ENCODE measurements around the gene ADAMTS3. TPM values are rescaled to one million over a fixed set of nuclear protein-coding genes. Genes with fewer than 3 reads are reported as not detected.

The ADAMTS3 gene
- total RNA-seq, 3 donors from 2014 or later: 0.11 to 0.18 (median 0.15) TPM

DNA sequence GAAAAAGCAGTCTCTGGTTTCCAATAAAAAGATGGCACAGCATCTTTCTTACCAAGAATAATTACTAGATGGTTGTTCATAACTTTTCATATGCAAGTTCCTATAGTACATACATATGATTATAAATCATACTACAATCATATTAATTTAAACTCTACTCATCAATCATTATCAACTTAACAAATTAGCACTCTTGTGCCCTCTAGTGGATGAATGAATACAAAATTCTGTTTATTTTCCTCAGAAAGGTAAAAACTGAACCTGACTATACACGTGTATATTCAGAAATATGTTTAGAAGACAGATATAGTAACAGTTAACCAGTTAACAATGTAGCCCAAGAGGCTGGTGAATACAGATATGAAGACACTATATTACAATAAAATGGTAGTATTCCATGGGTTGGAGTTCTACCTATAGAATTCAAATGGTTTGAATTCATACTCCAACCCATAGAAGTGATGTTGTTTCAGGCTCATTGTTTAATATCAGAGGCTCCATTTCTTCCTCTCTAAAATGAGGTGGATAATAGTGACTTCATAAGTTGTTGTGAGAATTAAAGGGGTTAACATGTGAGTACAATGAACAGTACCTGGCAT is 100.0 kb downstream of the ADAMTS3 start:
- H3K36me3 Mint-ChIP-seq (ENCODE audit: insufficient read depth): no peaks in the 10 kb centered on the region
- H3K4me3 Mint-ChIP-seq: no peak overlapping the region
- peaks cover 4% of the 10 kb centered on the region for H3K9me3 Mint-ChIP-seq
- no peaks in the 10 kb centered on the region for H3K4me1 Mint-ChIP-seq (ENCODE audit: low read depth)
- DNase-seq (no peak), ATAC-seq (no peak)
- peaks cover 4% of the 10 kb centered on the region for H3K27me3 Mint-ChIP-seq (ENCODE audit: low read depth)

DNA sequence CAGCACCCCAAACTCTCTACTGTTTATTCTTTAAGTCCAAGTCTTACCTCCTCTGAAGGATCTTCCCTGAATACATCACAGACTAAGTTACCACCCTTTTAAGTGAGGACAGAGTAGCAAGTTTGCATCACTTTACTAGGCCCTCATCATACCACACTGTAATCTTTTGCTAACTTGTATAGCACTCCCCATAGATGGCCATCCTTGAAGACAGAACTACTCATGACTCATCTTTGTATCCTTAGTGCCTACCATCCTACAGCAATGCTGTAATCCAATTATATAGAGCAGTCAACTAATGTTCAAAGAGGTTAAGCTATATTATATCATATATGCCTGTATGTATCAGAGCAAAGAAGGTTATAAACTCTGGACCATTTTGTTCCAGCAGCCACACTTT is 101.4 kb downstream of the ADAMTS3 start:
- no peaks in the 10 kb centered on the region for H3K36me3 Mint-ChIP-seq (ENCODE audit: insufficient read depth)
- H3K4me3 Mint-ChIP-seq: no peak overlapping the region
- ATAC-seq (no peak), DNase-seq (no peak)
- H3K27me3 Mint-ChIP-seq (ENCODE audit: low read depth): peaks cover 2% of the 10 kb centered on the region
- no peaks in the 10 kb centered on the region for H3K4me1 Mint-ChIP-seq (ENCODE audit: low read depth)
- peaks cover 4% of the 10 kb centered on the region for H3K9me3 Mint-ChIP-seq

- DNase-seq (no peak), ATAC-seq (no peak)
- Mint-ChIP-seq H3K27me3 (ENCODE audit: low read depth) (peaks cover 2% of the 10 kb centered on the region), H3K4me1 (ENCODE audit: low read depth) (no peaks in the 10 kb centered on the region), H3K36me3 (ENCODE audit: insufficient read depth) (no peaks in the 10 kb centered on the region), H3K9me3 (peaks cover 4% of the 10 kb centered on the region), H3K4me3 (no peak overlapping the region)
These were observed 105.3 kb downstream of the ADAMTS3 start for GRCh38 chr4:72463724-72464123.

DNA sequence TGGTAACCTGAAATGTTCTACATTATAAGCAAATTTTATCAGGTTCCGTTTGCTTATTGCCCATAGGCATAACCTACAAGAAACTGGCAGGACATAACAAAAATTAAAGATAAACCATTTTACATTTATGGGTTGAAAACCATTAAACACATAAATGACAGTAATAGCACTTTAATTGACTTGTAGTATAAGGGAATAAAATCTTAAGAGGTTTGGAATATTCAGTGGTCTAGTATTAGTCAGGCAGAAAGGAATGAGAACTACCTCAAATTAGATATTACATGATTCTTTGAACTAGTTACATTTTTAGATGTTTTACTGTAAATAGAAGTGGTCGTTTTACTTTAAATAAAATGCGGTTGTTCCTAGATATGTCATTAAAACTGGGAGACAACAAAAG is 111.9 kb downstream of the ADAMTS3 start:
- Mint-ChIP-seq H3K9me3 (no peaks in the 10 kb centered on the region), H3K4me1 (ENCODE audit: low read depth) (no peaks in the 10 kb centered on the region), H3K36me3 (ENCODE audit: insufficient read depth) (no peaks in the 10 kb centered on the region), H3K4me3 (no peak overlapping the region), H3K27me3 (ENCODE audit: low read depth) (no peaks in the 10 kb centered on the region)
- DNase-seq (no peak), ATAC-seq (no peak)

DNA sequence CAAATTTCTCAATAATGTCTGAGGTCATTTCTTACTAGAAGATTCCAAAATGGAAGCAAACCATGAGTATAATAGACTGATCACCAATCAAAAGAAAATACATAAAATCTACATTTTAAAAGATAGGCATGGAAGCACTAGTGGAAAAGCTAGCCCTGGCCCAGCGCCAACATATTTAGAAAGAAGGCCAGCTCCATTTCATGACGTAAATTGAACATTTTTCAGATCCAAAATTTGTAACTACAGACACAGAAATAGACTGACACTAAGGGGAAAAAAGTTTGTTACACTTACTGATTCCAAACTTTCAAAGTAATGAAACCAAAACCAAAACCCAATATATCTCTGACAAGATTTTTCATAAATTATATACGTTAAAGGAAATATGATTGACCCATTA is 117.7 kb downstream of the ADAMTS3 start:
- Mint-ChIP-seq H3K27me3 (ENCODE audit: low read depth) (no peaks in the 10 kb centered on the region), H3K4me3 (no peak overlapping the region), H3K4me1 (ENCODE audit: low read depth) (no peaks in the 10 kb centered on the region), H3K9me3 (no peaks in the 10 kb centered on the region), H3K36me3 (ENCODE audit: insufficient read depth) (no peaks in the 10 kb centered on the region)
- DNase-seq (no peak), ATAC-seq (no peak)

- no peaks in the 10 kb centered on the region for H3K4me1 Mint-ChIP-seq (ENCODE audit: low read depth)
- H3K27me3 Mint-ChIP-seq (ENCODE audit: low read depth): no peaks in the 10 kb centered on the region
- H3K36me3 Mint-ChIP-seq (ENCODE audit: insufficient read depth): no peaks in the 10 kb centered on the region
- no peak overlapping the region for H3K4me3 Mint-ChIP-seq
- H3K9me3 Mint-ChIP-seq: no peaks in the 10 kb centered on the region
- ATAC-seq: no peak
- DNase-seq: no peak
These were observed 119.3 kb downstream of the ADAMTS3 start for GRCh38 chr4:72449705-72450104.

GRCh38 chr4:72448231-72448630 is 120.8 kb downstream of the ADAMTS3 start:
- no peaks in the 10 kb centered on the region for H3K27me3 Mint-ChIP-seq (ENCODE audit: low read depth)
- H3K9me3 Mint-ChIP-seq: no peaks in the 10 kb centered on the region
- H3K4me1 Mint-ChIP-seq (ENCODE audit: low read depth): no peaks in the 10 kb centered on the region
- H3K36me3 Mint-ChIP-seq (ENCODE audit: insufficient read depth): no peaks in the 10 kb centered on the region
- no peak for ATAC-seq
- no peak overlapping the region for H3K4me3 Mint-ChIP-seq
- no peak for DNase-seq

DNA sequence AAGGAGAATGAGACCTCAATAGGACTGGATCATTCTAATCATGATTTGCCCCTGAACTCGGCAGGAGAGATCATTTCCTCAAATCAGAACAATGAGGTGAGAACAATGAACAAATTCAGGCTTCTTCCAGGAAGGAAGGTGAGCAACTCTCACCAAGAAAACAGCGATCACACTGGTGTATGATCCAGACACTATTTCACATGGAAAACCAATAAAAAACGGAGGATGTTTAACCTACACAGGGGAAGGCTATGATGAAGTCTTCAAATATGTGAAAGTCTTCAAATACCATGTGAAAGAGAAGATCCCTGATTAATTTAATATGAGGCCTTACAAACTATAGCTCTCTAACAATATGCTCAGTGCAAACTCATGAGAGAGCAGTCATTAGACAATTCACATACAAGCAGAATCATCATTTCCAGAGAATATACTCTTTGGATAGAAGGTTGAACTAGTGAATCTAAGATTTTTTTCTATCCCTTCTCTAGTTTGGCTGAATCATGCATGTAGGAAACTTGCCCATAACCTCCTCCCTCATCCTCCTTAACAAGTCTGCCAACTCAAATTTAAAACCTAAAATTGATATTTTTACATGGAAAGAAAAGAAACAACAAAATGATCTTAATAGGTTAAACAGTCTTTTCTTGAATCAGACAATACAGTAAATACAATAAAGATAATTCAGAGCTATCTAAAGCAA is 122.5 kb downstream of the ADAMTS3 start:
- no peak for ATAC-seq
- H3K4me1 Mint-ChIP-seq (ENCODE audit: low read depth): no peaks in the 10 kb centered on the region
- no peaks in the 10 kb centered on the region for H3K9me3 Mint-ChIP-seq
- no peaks in the 10 kb centered on the region for H3K36me3 Mint-ChIP-seq (ENCODE audit: insufficient read depth)
- no peak for DNase-seq
- no peaks in the 10 kb centered on the region for H3K27me3 Mint-ChIP-seq (ENCODE audit: low read depth)
- H3K4me3 Mint-ChIP-seq: no peak overlapping the region

DNA sequence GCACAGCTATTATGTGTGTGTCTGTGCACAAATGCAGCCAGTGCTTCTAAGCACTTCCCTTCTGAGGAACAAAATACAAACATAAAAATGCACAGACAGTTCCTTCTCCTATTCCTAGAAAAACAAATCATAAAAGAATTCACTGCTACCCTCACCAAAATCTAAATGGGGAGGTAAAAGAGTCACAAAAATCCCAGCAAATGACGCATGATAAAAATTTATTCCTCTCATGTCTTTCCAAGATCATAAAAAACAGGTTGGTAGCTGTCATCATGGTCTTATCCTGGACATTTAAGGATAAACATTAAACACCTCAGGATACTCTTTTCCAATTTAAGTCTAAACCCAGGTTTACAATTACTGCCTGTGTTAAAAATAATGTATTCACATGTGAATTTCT is 124.9 kb downstream of the ADAMTS3 start:
- no peaks in the 10 kb centered on the region for H3K36me3 Mint-ChIP-seq (ENCODE audit: insufficient read depth)
- H3K4me3 Mint-ChIP-seq: no peak overlapping the region
- DNase-seq (no peak), ATAC-seq (no peak)
- no peaks in the 10 kb centered on the region for H3K4me1 Mint-ChIP-seq (ENCODE audit: low read depth)
- H3K9me3 Mint-ChIP-seq: no peaks in the 10 kb centered on the region
- H3K27me3 Mint-ChIP-seq (ENCODE audit: low read depth): no peaks in the 10 kb centered on the region

DNA sequence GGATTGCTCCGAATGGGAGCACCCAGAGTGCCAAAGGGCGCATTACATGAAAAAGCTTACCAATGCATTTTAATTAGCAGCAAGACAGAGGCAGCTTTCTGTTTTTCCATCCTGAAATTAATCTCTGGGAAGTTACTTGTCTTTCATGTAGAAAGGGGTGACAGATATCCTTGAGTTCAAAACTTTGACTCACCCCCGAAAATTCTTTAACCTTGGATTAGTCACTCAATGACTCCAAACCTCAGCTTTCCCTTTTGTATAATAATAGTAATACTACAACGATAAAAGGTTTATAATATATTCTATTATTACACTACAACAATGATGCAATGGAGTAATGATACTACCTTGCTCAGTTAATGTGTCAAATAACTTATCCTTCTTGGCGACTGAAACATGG is 126.3 kb downstream of the ADAMTS3 start:
- no peaks in the 10 kb centered on the region for H3K9me3 Mint-ChIP-seq
- H3K4me1 Mint-ChIP-seq (ENCODE audit: low read depth): no peaks in the 10 kb centered on the region
- H3K36me3 Mint-ChIP-seq (ENCODE audit: insufficient read depth): no peaks in the 10 kb centered on the region
- H3K27me3 Mint-ChIP-seq (ENCODE audit: low read depth): no peaks in the 10 kb centered on the region
- no peak overlapping the region for H3K4me3 Mint-ChIP-seq
- ATAC-seq: no peak
- no peak for DNase-seq

DNA sequence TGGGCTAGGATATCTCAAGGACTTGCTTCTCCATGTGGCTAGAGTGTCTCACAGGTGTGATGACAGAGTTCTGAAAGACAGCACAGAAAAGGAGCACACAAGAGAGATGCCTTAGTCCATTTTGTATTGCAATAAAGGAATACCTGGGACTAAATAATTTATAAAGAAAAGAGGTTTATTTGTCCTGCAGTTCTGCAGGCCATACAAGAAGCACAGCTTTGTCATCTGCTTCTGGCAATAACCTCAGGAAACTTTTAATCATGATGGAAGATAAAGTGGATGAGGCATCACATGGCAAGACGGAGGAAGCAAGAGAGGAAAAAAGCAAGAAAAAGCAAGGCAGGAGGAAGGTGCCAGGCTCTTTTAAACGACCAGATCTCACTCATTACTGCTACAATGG is 126.9 kb downstream of the ADAMTS3 start:
- no peak for ATAC-seq
- Mint-ChIP-seq H3K9me3 (no peaks in the 10 kb centered on the region), H3K4me1 (ENCODE audit: low read depth) (no peaks in the 10 kb centered on the region), H3K4me3 (no peak overlapping the region), H3K27me3 (ENCODE audit: low read depth) (no peaks in the 10 kb centered on the region), H3K36me3 (ENCODE audit: insufficient read depth) (no peaks in the 10 kb centered on the region)
- no peak for DNase-seq

DNA sequence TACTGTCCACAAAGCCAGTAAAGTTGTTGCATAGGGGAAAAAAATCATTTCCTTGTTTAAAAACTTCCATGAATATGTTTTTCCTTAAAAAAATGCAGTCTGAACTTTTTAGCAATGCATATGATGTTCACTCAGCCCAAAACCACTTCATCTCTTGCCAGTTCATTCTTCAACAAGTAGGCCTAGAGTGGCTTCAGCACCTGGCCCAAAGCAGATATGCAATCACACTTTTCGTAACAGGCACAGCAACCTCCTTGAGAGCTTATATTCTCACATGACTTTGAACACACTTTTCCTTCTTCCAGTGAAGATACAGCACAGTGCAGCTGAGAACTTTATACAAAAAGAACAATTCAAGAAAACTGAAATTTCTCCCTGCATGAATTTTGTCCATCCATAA is 128.6 kb downstream of the ADAMTS3 start:
- no peak for ATAC-seq
- Mint-ChIP-seq H3K9me3 (no peaks in the 10 kb centered on the region), H3K4me1 (ENCODE audit: low read depth) (no peaks in the 10 kb centered on the region)

GRCh38 chr4:72432975-72433374 is 136.0 kb downstream of the ADAMTS3 start:
- H3K9me3 Mint-ChIP-seq: no peaks in the 10 kb centered on the region
- no peak overlapping the region for H3K4me3 Mint-ChIP-seq
- no peaks in the 10 kb centered on the region for H3K27me3 Mint-ChIP-seq (ENCODE audit: low read depth)
- ATAC-seq (no peak), DNase-seq (no peak)
- no peaks in the 10 kb centered on the region for H3K36me3 Mint-ChIP-seq (ENCODE audit: insufficient read depth)
- H3K4me1 Mint-ChIP-seq (ENCODE audit: low read depth): no peaks in the 10 kb centered on the region

More for the DNA sequence above, 128.6 kb downstream of the ADAMTS3 start:
- no peaks in the 10 kb centered on the region for H3K36me3 Mint-ChIP-seq (ENCODE audit: insufficient read depth)
- H3K4me3 Mint-ChIP-seq: no peak overlapping the region
- no peak for DNase-seq
- H3K27me3 Mint-ChIP-seq (ENCODE audit: low read depth): no peaks in the 10 kb centered on the region

GRCh38 chr4:72432282-72432681 is 136.7 kb downstream of the ADAMTS3 start:
- Mint-ChIP-seq H3K4me1 (ENCODE audit: low read depth) (no peaks in the 10 kb centered on the region), H3K4me3 (no peak overlapping the region), H3K36me3 (ENCODE audit: insufficient read depth) (no peaks in the 10 kb centered on the region), H3K9me3 (no peaks in the 10 kb centered on the region), H3K27me3 (ENCODE audit: low read depth) (no peaks in the 10 kb centered on the region)
- ATAC-seq: no peak
- no peak for DNase-seq

- Mint-ChIP-seq H3K36me3 (ENCODE audit: insufficient read depth) (no peaks in the 10 kb centered on the region), H3K9me3 (no peaks in the 10 kb centered on the region), H3K4me3 (no peak overlapping the region), H3K4me1 (ENCODE audit: low read depth) (no peaks in the 10 kb centered on the region), H3K27me3 (ENCODE audit: low read depth) (no peaks in the 10 kb centered on the region)
- ATAC-seq (no peak), DNase-seq (no peak)
These were observed 138.0 kb downstream of the ADAMTS3 start for GRCh38 chr4:72430988-72431387.

Data from activated T-cell treated with anti-CD3 and anti-CD28 coated beads, Interleukin-2, amount 50 U/mL, for 4 hours (primary cell).